GM18499 (cell line): ENCODE measurements around the gene COPZ1.
"Not testable (repeated sequence)": the region's sequence is repeated elsewhere in the genome, so short reads cannot be mapped to it uniquely, and the experiment has no call there.

Source experiments
- ATAC-seq: cut with Tn5 transposase; IDR thresholded peaks from one replicate; pipeline ENCODE4 v1.9.1; 2021; ENCODE audit warnings: moderate number of reproducible peaks; ENCODE audit not compliant: insufficient read depth, unreplicated experiment

Gene COPZ1

DNA sequence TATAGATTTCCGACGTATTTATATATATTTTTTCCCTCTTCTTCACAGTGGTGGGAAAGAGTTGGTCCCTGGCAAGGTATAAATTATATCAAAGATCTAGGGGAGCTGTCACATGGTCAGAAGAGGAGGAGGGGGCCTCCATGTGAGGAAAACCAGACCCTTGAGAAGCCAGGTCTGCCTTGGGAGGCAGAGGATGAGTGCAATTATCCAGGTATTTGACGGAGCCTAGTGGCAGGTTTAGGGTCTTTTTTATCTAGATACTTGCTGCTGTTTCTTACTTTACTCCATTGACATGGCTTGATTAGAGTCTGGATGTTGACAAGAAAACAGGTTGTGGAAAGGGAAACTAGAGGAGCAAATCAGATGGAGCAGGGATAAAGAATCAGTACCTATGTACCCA lies 5.5 kb downstream of the COPZ1 start:
- no peak for ATAC-seq

GRCh38 chr12:54331461-54331860 lies 6.5 kb downstream of the COPZ1 start:
- ATAC-seq = no peak

GRCh38 chr12:54333420-54334034 lies 8.6 kb downstream of the COPZ1 start:
- ATAC-seq = no peak

- no peak for ATAC-seq
These were observed 12.4 kb downstream of the COPZ1 start for GRCh38 chr12:54337280-54337842.

DNA sequence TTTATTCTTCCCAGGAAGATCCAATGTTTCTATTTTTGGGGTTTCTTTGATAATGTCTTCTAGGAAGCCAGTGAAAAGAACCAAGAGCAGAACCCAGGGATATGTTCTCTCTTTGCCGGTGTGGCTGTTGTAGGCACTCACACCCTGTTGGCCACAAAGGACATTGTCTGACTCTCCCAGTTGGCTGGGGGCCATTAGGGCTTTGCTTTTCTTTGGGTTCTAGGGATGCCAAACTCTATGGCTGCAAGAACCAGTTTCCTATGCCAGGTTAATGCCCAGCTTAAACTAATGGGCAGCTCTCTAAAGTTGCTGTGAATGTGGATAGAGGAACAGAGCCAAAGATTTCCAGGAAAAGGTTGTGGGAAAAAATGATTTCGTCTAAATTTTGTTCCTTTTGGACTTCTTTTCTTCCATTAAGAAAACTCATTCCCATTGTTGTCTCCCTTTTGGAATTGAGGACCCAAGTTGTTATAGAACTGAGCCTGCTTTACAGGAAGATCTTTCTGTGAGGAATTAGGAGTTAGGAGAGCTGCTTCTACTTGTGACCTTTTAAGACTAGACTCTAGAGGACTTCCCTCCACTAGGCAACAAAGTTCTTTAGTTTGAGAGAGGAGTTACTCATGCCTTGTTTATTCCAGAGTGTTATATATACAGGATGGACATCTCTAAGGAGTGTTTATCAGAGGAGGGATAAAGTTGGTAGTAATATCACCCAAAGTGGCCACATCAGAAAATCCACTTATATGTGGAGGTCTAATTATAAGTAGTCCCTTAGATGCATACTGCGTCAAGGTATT lies 13.1 kb downstream of the COPZ1 start:
- ATAC-seq = no peak

DNA sequence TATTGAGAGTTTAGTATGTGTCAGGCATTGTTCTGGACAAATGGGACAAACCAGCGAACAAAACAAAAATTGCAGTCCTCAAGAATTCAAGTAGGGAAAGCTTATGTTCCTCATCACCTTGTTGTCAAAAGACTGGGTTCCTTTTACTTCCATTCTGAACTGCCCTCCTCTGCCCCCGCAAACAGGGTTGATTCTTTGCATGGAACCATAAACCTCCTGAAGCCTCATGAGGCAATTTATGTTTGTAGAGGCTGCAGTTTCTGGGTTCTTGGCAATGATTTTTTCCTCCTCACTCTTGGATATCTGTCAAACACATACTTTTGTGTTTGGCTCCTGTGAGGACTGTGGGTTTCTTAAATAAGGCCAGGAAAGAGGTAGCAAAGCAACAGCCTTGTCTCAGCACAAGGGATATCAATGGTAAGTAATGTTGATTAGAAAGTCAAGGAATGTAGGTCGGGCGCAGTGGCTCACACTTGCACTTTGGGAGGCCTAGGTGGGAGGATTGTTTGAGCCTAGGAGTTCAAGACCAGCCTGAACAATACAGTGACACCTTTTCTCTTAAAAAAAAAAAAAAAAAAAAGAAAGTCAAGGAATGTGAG lies 13.9 kb downstream of the COPZ1 start:
- ATAC-seq = no peak

GRCh38 chr12:54340846-54341245 lies 15.9 kb downstream of the COPZ1 start:
- no peak for ATAC-seq

DNA sequence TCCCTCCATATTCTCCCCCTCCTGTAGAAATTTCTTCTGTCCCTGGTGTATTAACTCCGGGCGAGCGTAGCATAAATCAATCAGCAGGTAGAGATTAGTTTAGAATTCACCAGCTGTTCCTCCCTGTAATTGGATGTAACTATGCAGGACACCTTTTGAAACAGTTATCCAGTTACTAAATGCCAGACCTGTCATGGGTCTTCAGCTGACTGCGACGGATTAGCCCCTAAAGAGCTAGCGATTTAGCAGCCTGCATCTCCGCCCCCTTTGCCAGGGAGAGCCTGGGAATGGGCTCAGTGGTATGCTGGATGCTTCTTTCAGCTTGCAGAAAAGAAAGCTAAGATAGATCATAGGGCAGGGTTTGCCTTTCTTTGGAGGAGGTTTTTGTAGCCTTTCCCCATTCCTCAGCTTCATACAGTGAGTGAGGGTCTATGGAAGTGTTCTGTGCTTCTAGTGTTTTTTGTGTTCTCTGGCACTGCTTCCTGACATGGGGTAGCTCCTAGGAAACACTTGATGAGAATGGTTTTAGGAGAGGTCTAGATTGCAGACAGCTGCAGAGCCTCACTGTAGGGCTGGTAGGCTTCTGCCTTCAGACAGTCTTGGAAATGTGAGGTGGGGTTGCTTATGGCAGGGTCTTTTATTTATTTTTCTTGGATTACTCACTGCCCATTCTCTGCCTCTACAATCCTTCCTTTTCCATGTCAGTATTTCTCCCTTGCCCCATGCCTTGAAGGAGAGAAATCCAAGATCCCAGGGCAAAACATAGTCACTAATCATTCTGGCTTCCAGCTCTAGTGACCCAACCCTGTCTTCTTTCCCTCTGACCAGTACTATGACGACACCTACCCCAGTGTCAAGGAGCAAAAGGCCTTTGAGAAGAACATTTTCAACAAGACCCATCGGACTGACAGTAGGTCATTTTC lies 16.7 kb downstream of the COPZ1 start:
- no peak for ATAC-seq

DNA sequence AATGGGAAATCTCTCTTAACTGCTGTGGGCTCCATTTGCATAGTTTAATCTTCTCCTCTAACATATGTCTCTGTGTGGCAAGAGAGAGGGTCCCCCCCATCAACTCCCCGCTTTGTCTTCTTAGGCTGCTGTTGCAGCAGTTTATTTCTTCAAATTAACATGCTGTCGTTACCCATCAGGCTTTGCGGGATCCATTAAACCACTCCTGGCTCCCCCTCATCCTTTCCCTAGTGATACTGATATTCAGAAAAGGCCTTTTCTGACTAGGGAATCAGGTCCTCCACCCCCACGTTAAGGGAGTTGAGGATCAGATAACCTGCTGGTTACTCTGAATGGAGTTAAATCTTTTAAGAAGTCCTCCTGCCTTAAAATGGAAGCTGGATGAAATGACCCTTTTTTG lies 24.1 kb downstream of the COPZ1 start:
- ATAC-seq = no peak

DNA sequence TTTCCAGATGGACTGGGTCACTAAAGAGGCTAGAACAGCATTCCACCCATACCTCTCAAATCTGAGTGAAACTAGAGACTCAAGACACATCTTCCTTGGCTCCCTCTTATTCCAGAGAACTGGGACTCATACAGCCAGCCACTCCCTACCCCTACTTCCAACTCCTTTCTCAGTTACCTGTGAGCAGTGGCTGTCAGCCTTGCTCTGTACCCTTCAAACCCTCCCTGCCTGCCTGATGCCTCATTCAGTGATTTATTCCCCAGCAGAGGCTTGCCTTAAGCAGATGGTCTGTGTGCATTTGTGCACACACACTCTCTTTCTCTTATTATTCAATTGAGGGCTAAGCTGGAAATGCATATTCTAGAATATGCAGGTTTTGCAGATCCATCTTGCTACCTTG lies 24.7 kb downstream of the COPZ1 start:
- ATAC-seq = no peak

- no peak for ATAC-seq
These were observed 25.8 kb downstream of the COPZ1 start for GRCh38 chr12:54350743-54351142.

GRCh38 chr12:54351341-54351740 lies 26.4 kb downstream of the COPZ1 start:
- no peak for ATAC-seq

DNA sequence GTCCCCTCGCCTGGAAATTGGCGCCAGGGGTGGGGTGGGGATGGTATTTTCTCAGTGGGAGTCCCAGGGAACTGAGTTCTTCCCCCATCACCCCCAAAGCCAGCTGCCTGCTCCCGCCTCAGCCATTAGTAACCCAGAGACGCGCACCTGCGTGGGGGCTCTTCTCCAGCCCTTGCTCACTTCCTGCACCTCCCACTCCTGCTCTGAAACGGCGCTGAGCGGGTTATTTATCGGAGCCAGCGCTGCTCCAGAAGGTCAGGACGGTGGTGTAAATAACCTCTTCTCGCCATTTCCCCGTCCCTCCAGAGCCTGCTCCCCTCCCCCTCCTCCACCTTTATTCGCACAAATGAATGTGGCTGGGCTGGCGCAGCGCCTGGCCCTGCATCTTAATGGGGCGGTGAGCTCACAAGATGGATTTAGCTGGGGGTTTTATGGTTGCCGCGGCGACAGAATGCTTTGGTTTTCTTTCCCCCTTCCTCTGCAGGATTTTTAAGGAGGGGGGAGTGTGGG lies 27.1 kb downstream of the COPZ1 start:
- ATAC-seq = no peak

GRCh38 chr12:54352891-54353874 lies 28.3 kb downstream of the COPZ1 start:
- no peak for ATAC-seq

DNA sequence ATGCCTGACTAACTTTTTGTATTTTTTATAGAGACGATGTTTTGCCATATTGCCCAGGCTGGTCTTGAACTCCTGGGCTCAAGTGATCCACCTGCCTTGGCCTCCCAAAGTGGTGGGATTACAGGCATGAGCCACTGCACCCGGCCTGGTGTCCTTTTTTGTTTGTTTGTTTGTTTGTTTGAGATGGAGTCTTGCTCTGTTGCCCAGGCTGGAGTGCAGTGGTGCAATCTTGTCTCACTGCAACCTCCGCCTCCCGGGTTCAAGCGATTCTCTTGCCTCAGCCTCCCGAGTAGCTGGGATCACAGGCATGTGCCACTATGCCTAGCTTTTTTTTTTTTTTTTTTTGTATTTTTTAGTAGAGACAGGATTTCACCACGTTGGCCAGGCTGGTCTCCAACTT lies 29.3 kb downstream of the COPZ1 start:
- ATAC-seq = not testable (repeated sequence)

GRCh38 chr12:54355104-54355815 lies 30.3 kb downstream of the COPZ1 start:
- ATAC-seq = no peak

GRCh38 chr12:54356228-54356627 lies 31.3 kb downstream of the COPZ1 start:
- ATAC-seq = no peak

DNA sequence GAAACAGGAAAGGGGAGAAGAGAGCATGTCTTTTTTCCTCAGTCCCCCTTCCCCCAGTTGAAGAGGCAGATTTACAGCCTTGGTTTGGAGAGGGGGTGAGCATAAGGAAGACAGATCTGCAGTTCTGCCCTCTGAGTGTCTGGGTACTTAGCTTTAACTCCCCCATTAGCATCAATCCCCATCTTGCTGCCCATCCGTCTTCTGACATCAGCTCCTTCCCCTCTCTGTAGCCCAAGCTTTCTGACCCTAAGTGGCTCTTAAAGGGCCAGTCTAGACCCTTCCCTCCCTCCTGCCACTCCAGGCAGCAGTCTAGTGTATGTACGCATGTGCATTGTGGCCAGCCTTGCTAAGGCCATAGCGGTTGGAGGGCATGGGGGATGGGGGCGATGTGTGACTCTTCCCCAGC lies 32.0 kb downstream of the COPZ1 start:
- no peak for ATAC-seq
